GM12878 (cell line): ENCODE results near the gene TMPRSS12.

ENCODE experiments used
- CHD4 ChIP-seq: fragments of 200-600 bp; sonication (generic); IDR thresholded peaks from 2 replicates; pipeline ENCODE4 v1.6.1; 2016; ENCODE audit warnings: mild to moderate bottlenecking
- CREM ChIP-seq: IDR thresholded peaks from 2 replicates; pipeline ENCODE4 v1.6.1; 2014; ENCODE audit warnings: antibody characterized with exemption, low read depth
- EP300 ChIP-seq, 2 experiments: fragments of 150-350 bp in 1 of 2; IDR thresholded peaks; 2 replicates each; pipeline ENCODE4 v1.6.1; 2011 to 2012; ENCODE audit warnings: low read depth in 2 of 2, low read length in 2 of 2, borderline replicate concordance in 1 of 2, improper control_type of control experiment in 1 of 2, inconsistent platforms in 1 of 2; ENCODE audit not compliant: control insufficient read depth in 1 of 2
- ETV6 ChIP-seq, 2 experiments: fragments of 450-650 bp in 1 of 2; IDR thresholded peaks in 1 of 2; conservative IDR thresholded peaks in 1 of 2; 2 replicates each; pipeline ENCODE4 v1.6.1; 2014; ENCODE audit warnings: antibody characterized with exemption in 1 of 2, borderline replicate concordance in 1 of 2, low read depth in 1 of 2, mild to moderate bottlenecking in 1 of 2, moderate library complexity in 1 of 2
- EZH2 ChIP-seq: IDR thresholded peaks from 2 replicates; pipeline ENCODE4 v1.6.1; 2012; ENCODE audit warnings: low read depth, mild to moderate bottlenecking, control low read depth, inconsistent platforms, low read length, borderline replicate concordance; ENCODE audit not compliant: control insufficient read depth
- GABPA ChIP-seq: IDR thresholded peaks from 2 replicates; pipeline ENCODE4 v1.6.1; 2014; ENCODE audit warnings: antibody characterized with exemption, low read depth, mild to moderate bottlenecking, inconsistent platforms
- RB1 ChIP-seq: fragments of 450-650 bp; formaldehyde crosslinking; IDR thresholded peaks from 2 replicates; pipeline ENCODE4 v1.6.1; 2017; ENCODE audit warnings: mild to moderate bottlenecking, borderline replicate concordance
- RFX5 ChIP-seq: IDR thresholded peaks from 2 replicates; pipeline ENCODE4 v1.6.1; 2011; ENCODE audit warnings: low read depth, low read length, improper control_type of control experiment
- TCF7 ChIP-seq: IDR thresholded peaks from 2 replicates; pipeline ENCODE4 v1.6.1; 2014; ENCODE audit warnings: antibody characterized with exemption, borderline replicate concordance
- ZNF274 ChIP-seq: IDR thresholded peaks from one replicate; pipeline ENCODE4 v1.8.0; 2011; ENCODE audit not compliant: insufficient read length, insufficient read depth
- ZSCAN29 ChIP-seq: fragments of 450-650 bp; IDR thresholded peaks from 2 replicates; pipeline ENCODE4 v1.6.1; 2017; ENCODE audit warnings: mild to moderate bottlenecking, moderate library complexity
- ZZZ3 ChIP-seq: IDR thresholded peaks from 2 replicates; pipeline ENCODE4 v1.6.1; 2011; ENCODE audit warnings: low read depth; ENCODE audit not compliant: control insufficient read depth, insufficient read length
- TF ChIP-seq, protein P1 (sequence below): fragments of 450-650 bp; IDR thresholded peaks from 2 replicates; pipeline ENCODE4 v1.6.1; 2016; ENCODE audit warnings: mild to moderate bottlenecking, moderate library complexity, borderline replicate concordance

DNA sequence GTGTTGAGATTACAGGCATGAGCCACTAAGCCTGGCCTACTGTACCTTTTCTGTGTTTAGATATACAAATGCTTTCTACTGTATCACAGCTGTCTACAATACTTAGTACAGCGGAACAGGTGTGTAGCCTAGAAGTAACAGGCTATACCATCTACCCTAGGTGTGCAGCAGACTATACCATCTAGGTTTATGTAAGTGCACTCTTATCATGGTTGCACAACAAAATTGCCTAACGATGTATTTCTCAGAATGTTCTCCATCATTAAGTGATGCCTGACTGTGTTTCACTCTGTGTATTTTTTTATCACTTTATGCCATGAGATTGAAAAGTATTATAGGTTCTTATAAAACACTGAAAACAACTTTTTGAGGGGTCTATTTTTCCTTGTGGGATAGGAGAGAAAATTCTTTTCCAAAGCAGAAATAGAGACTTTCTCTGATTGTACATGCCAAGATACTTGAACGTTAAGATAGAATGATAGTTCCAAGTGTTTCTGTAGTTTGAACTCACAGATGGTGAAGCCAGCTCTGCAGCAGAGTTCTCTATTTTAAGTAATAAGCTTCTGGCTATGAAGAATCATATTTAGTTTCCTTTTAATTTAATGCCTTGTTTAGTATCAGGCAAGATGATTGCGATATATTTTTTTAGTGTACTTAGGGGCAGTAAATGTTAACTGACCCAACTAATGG, 17.0 kb downstream of the TMPRSS12 start:
- no peak for TF ChIP-seq EP300 (IDR thresholded peaks at IDR 0.05; ENCODE audit: borderline replicate concordance in 1 of 2, control insufficient read depth in 1 of 2, low read depth in 2 of 2, low read length in 2 of 2)
- no peak for TF ChIP-seq ZNF274
- no peak for TF ChIP-seq EZH2
- TF ChIP-seq TCF7 = no peak
- TF ChIP-seq GABPA = no peak
- TF ChIP-seq RFX5 = no peak
- no peak for TF ChIP-seq ZZZ3
- TF ChIP-seq, protein P1, sequence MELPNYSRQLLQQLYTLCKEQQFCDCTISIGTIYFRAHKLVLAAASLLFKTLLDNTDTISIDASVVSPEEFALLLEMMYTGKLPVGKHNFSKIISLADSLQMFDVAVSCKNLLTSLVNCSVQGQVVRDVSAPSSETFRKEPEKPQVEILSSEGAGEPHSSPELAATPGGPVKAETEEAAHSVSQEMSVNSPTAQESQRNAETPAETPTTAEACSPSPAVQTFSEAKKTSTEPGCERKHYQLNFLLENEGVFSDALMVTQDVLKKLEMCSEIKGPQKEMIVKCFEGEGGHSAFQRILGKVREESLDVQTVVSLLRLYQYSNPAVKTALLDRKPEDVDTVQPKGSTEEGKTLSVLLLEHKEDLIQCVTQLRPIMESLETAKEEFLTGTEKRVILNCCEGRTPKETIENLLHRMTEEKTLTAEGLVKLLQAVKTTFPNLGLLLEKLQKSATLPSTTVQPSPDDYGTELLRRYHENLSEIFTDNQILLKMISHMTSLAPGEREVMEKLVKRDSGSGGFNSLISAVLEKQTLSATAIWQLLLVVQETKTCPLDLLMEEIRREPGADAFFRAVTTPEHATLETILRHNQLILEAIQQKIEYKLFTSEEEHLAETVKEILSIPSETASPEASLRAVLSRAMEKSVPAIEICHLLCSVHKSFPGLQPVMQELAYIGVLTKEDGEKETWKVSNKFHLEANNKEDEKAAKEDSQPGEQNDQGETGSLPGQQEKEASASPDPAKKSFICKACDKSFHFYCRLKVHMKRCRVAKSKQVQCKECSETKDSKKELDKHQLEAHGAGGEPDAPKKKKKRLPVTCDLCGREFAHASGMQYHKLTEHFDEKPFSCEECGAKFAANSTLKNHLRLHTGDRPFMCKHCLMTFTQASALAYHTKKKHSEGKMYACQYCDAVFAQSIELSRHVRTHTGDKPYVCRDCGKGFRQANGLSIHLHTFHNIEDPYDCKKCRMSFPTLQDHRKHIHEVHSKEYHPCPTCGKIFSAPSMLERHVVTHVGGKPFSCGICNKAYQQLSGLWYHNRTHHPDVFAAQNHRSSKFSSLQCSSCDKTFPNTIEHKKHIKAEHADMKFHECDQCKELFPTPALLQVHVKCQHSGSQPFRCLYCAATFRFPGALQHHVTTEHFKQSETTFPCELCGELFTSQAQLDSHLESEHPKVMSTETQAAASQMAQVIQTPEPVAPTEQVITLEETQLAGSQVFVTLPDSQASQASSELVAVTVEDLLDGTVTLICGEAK = no peak
- no peak for TF ChIP-seq RB1
- TF ChIP-seq ZSCAN29 = no peak
- no peak for TF ChIP-seq CREM
- no peak for TF ChIP-seq ETV6 (conservative IDR thresholded peaks at IDR 0.05 in 1 of 2, IDR thresholded peaks at IDR 0.05 in 1 of 2; ENCODE audit: borderline replicate concordance in 1 of 2, low read depth in 1 of 2)
- TF ChIP-seq CHD4 = no peak
